HG03064 (cell line): ENCODE measurements around the gene SCYL3.
"Not testable (repeated sequence)": the region's sequence is repeated elsewhere in the genome, so short reads cannot be mapped to it uniquely, and the experiment has no call there.

Experiments
- ATAC-seq: cut with Tn5 transposase; IDR thresholded peaks from one replicate; pipeline ENCODE4 v1.9.1; 2021; ENCODE audit warnings: low read depth; ENCODE audit not compliant: unreplicated experiment

SCYL3 gene

DNA sequence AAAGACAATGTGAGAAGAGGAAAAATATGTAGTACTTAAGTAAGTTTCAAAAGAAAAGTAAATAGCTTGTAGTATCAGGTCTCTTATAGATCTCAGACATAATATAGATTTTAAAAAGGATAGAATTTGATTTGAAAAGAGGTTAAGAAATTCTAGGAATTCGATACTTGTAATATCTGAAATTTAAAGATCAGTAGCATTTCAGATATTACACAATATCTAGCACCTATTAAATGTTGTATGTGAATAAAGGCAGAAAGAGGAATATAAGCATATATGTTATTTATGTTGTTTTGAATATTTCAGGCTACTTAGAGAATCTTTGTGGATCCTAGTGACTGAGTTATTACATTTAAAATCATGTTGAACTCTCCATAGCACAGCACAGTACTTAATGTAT lies 64.0 kb downstream of the SCYL3 start:
- ATAC-seq: no peak

DNA sequence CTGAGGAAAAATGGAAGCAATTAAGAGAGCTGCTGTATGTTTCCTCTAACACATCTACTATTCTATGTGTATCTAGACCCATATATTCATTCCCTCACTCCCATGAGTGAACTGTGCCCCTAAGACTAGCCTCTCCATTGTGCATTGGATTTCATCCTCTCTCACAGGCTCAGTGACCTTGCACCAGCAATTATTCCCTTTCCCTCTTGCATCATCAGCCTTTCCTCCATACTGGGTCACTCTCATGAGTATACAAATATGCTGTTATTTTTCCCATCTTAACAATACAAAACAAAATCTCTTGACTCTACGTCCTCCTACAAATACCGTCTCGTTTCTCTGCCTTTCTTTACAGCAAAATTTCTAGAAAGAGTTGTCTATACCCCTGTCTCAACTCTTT lies 69.5 kb downstream of the SCYL3 start:
- ATAC-seq: no peak

DNA sequence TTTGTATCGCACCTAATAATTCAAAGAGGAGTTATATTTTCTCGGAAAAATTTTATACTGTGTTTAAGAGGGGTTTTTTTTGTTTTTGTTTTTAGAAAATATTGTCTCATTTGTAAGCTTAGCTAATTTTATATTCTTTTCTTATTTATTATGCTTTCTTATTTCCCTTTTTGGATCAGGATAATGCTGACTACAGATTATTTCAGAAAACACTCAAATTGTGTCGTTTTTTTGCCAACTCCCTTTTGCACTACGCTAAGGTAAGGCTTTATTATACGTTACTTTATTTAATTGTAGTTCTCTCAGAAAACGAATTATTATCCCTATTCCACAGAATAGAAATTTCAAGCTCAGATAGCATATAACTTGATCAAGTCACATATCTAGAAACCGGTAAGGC lies 72.2 kb downstream of the SCYL3 start:
- no peak for ATAC-seq

GRCh38 chr1:169816617-169817016 lies 77.1 kb downstream of the SCYL3 start:
- ATAC-seq: no peak

DNA sequence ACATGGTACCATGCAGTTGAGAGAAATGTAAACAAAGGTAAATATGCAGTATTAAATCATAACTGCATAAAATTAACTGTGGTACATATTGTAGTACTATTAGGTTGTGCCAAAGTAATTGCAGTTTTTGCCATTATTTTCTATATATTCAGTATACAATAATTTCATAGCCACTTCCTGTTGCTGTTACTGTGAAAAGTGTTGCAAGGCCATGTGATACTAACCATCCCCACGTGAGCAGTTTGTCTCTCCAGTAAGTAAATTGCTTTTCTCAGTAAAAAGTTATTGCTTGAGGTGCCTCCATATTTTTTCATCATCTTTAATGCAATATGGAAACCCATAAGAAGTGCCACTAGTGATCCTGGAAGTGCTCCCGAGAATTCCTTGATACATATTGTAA lies 79.4 kb downstream of the SCYL3 start:
- ATAC-seq: no peak

DNA sequence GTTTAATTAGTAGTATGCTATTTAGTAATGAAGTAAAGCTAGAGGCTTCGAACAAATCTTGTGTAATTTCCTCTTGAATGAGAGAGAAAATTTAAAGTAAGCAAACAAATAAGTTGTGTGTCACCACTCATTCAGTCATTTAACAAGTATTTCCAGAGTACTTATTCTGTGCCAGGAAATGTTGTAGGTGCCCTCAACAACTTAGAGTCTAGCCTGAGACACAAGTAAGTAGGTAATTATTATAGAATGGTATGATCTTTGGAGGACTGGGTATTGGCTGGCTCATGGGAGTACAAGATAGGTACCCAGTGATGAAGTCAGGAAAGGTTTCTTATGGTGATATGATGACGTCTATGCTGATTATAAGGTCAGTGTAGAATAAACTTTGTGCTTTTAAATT lies 81.6 kb downstream of the SCYL3 start:
- no peak for ATAC-seq

DNA sequence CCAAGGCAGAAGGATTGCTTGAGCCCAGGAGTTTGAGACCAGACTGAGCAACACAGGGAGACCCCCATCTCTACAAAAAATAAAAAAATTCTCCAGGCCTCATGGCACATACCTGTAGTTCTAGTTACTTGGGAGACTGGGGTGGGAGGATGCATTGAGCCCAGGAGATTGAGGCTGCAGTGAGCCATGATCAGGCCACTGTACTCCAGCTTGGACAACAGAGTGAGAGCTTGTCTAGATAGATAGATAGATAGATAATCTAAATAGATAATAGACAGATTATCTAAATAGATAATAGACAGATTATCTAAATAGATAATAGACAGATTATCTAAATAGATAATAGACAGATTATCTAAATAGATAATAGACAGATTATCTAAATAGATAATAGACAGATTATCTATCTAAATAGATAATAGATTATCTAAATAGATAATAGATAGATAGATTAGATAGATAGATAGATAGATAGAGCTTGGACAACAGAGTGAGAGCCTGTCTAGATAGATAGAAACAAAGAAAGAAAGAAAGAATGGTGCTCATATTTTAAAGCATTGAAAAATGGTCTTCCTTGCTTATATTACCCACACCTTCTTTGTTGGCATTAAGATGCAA lies 82.2 kb downstream of the SCYL3 start:
- ATAC-seq: not testable (repeated sequence)

DNA sequence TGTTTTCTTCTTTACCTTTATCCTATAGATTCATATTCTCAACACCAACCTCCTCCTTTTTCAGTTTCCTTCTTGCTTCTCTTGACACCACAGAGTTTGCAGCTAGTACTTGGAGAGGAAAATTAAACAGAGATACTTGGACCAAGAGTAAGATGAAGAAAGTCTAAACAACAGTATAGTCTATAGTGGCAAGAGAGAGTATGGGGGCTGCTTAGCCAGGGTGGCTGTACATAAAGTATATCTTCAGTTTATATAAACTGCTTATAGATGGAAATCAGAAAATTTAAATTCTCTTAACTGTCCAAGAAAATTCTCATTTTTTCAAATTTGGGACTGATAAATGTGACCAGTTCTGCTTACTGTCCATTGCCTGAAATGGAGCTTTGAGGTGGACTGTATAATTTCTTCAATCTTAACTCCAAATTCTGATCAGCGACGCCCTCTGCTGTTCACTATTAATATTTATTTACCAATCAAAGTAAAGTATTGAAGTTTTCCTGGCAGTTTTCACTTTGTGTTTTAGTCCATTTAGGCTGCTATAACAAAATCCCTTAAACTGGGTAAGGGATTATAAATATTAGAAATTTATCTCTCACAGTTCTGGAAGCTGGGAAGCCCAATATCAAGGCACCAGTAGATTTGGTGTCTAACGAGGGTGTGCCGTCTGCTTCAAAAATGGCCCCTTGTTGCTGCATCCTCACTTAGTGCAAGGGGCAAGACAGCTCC lies 84.2 kb downstream of the SCYL3 start:
- ATAC-seq: no peak

DNA sequence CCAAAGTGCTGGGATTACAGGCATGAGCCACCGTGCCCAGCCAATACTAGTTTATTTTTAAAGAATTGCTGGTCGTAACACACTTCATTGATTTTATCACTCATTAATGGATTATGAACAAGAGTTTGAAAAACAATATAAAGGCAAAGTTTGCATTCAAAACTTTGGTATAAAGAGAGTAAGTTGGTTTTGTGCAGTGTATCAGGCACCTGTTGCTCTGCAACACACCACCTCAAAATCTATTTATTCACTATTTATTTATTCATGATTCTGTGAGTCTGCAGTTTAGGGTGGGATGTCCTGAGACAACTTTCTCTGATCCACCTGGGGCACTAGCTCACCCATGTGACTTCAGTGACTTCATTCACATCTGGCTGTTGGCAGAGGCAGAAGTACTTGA lies 88.8 kb downstream of the SCYL3 start:
- no peak for ATAC-seq

DNA sequence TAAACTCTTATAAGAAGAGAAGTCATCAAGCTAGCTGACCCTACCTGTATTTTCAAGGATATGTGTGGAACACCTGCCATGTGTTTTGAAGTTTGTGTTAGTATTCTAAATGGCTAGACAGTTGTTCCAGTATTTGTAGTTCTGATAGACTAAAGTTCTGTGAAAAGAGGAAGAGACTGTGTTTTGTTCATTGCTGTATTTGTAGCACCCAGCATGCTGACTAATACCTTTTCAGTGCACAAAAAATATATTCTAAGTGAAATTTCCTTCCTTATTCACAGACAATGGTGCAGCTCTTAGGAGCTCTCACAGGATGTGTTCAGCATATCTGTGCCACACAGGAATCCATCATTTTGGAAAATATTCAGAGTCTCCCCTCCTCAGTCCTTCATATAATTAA lies 90.8 kb downstream of the SCYL3 start:
- ATAC-seq: no peak
